DMS53 (cell line): ENCODE results near the gene IGSF23.
"Not testable (repeated sequence)": the region's sequence is repeated elsewhere in the genome, so short reads cannot be mapped to it uniquely, and the experiment has no call there.

Experiments
- DNase-seq: peaks from one replicate; lab custom pipeline; 2025; lab: John Stamatoyannopoulos, UW

The IGSF23 gene

GRCh38 chr19:44666852-44667556, 53.6 kb downstream of the IGSF23 start:
- DNase-seq = peak; percentile 23

GRCh38 chr19:44668985-44669764, 55.8 kb downstream of the IGSF23 start:
- DNase-seq = peak; percentile 16

DNA sequence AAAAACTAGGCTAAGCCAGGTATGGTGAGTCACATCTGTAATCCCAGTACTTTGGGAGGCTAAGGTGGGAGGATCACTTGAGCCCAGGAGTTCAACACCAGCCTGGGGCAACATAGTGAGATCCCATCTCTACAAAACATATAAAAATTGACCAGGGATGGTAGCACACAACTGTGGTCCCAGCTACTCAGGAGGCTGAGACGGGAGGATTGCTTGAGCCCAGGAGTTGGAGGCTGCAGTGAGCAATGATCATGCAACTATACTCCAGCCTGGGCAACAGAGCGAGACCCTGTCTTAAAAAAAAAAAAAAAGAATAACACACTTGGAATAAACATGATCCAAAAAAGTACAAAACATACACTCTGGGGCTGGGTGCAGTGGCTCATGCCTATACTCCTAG, 56.7 kb downstream of the IGSF23 start:
- not testable (repeated sequence) for DNase-seq

GRCh38 chr19:44671400-44671799, 58.0 kb downstream of the IGSF23 start, which contains the start of gene CEACAM19:
CEACAM19 (plus strand) TSS chr19:44671482; CDS start chr19:44671932, 450 bp downstream.
- DNase-seq = peak; percentile 89

GRCh38 chr19:44672226-44672625, 58.9 kb downstream of the IGSF23 start:
- DNase-seq = peak; percentile 17

GRCh38 chr19:44673510-44673909, 60.1 kb downstream of the IGSF23 start:
- DNase-seq = no peak

- no peak for DNase-seq
These were observed 62.2 kb downstream of the IGSF23 start for GRCh38 chr19:44675521-44675920.

GRCh38 chr19:44677019-44677811, 63.9 kb downstream of the IGSF23 start:
- DNase-seq = no peak

DNA sequence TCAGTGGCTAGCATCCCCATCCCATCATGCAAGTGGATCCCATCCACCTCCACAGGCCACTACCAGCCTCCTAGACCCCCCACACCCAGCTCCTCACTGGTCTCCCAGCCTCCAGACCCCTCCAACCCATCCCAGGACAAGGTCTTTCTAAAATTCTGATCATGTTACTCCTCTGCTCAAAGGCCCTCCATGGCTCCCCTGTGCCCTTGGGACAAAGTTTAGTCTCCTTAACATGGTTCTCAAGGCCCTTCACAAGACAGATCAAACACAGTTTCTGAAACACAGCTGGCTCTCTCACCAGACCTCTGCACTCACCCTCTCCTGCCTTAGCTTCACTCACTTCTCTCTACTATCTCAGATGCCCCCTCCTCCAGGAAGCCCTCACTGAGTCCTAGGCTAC, 67.2 kb downstream of the IGSF23 start:
- DNase-seq = no peak

- no peak for DNase-seq
These were observed 68.8 kb downstream of the IGSF23 start for GRCh38 chr19:44681992-44682790.

DNA sequence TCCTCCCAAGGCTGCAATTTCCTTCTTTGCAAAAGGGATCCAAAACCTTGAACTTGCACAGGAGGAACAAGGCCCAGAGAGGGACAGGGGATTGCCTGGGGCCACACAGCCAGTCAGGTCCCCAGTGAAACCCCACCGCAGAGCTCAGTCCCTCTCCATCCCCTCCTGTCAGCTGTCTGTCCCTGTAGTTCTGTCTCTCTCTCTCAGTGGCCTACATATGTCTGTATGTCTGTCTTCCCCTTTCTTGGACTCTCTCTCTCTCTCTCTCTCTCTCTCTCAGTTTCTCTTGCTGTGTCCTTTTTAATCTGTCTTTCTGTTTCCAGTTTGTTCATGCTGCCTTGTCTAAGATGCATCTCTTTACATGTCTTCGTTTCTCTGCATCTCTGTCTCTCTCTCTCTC, 69.4 kb downstream of the IGSF23 start:
- DNase-seq = no peak

DNA sequence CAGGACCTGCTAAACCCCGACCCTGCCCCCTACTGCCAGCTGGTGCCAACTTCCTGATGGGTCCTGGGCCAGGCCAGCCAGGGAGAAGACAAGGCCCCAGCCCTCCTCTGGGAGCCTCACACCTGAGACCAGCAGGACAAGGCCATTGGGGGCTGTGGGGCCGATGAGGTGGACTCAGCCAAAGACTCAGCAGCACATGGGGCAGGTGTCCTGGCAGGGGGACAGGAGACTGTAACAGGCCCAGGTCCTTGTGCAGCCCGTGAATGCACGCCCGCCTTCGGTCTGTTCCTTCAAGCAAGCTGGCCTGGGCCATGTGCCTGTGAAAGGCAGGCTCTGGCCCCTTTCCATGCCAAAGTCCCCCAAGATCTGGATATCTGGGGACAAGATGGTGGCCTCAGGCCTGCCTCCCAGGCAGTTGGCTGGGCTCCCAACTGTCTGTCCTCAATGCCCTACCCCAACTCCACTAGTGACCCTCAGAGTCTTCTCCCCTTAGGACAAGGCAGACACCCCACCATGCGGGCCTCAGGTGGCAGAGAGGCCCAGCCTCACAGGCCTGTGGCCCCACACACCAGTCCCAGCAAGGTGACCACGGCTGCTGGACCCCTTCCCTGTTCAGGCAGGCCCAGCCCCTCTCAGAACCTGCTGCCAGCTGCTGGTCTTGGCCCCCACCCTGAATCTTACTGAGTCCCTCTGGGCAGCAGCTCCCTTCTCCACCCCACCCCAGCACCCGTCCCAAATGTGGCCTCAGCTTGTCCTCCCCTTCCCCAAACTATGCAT, 70.3 kb downstream of the IGSF23 start:
- no peak for DNase-seq

DNA sequence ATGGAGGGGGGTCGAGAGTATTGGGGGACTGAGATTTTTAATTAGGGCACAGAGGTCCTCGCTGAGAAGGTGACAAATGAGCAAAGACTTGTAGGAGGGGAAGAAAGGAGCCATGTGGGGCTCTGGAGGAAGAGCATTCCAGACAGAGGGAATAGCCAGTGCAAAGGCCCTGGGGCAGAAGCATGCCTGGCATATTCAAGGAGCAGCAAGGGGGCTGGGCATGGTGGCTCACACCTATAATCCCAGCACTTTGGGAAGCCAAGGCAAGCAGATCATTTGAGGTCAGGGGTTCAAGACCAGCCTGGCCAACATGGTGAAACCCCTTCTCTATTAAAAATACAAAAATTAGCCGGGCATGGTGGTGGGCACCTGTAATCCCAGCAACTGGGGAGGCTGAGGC, 71.0 kb downstream of the IGSF23 start:
- not testable (repeated sequence) for DNase-seq

DNA sequence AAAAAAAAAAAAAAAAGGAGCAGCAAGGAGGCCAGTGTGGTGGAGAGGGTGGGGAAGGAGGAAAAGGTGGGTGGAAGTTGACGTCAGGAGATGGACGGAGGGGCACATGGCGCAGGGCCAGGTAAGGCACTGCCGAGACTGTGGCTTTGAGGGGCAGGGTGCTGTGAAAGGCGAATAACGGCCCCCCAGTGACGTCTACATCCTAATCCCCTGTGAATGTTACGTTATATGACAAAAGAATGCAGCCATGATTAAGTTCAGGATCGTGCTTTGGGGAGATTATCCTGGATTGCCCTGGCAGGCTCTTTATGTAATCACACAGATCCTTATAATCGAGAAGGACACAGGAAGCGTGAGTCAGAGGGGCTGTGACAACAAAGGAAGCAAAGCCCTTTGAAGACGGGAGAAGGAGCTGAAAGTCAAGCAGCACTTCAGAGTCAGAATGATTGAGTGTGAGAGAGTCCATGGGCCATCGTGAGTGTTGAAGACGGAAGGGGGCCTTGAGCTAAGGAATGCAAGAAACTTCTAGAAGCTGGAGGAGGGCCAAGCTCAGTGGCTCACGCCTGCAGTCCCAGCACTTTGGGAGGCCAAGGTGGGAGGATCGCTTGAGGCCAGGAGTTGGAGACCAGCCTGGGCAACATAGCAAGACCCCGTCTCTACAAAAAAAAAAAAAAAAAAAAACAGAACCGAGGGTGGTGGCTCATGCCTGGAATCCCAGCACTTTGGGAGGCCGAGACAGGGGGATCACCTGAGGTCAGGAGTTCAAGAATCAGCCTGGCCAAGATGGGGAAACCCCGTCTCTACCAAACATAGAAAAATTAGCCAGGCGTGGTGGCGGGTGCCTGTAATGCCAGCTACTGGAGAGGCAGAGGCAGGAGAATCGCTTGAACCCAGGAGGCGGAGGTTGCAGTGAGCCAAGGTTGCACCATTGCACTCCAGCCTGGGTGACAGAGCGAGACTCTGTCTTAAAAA, 71.8 kb downstream of the IGSF23 start:
- DNase-seq = peak; percentile 82

- DNase-seq = no peak
These were observed 72.5 kb downstream of the IGSF23 start for GRCh38 chr19:44685877-44686276.
